ENCODE results near the gene MAPK13.
"Not testable (repeated sequence)": the region's sequence is repeated elsewhere in the genome, so short reads cannot be mapped to it uniquely, and the experiment has no call there.

Gene MAPK13

GRCh38 chr6:36083446-36083845 lies 46.9 kb upstream of the MAPK13 start:
- Histone ChIP-seq H3K4me1 (ENCODE audit: control insufficient read depth, insufficient read depth, low read length) (no peaks in the 10 kb centered on the region), H3K36me3 (ENCODE audit: control insufficient read depth in 2 of 2, insufficient read depth in 1 of 2, low read length in 2 of 2) (peaks cover 13 to 58% of the 10 kb centered on the region in 2 experiments), H3K27ac (ENCODE audit: extremely low read depth, low read depth, low read length) (no peak overlapping the region), H3K4me3 (ENCODE audit: low read depth, low read length) (no peak overlapping the region), H3K9me3 (ENCODE audit: control insufficient read depth, insufficient read depth, low read depth, low read length) (no peaks in the 10 kb centered on the region)
- TF ChIP-seq ZNF223 (tag by site-specific recombination; IDR thresholded peaks at IDR 0.05) (no peak), ZNF555 (tag by site-specific recombination; conservative IDR thresholded peaks at IDR 0.05) (no peak)
- CTCF ChIA-PET = interaction anchor here (6.3 kb wide), 1 partner anchor 12 kb away, joined by 49 read pairs; no protein-coding TSS in a partner anchor
- POLR2A ChIA-PET = no interaction called here

GRCh38 chr6:36088204-36088603 lies 42.1 kb upstream of the MAPK13 start:
- H3K27ac ChIP-seq (ENCODE audit: extremely low read depth, low read depth, low read length); H3K9me3 ChIP-seq (ENCODE audit: control insufficient read depth, insufficient read depth, low read depth, low read length); POLR2A ChIA-PET; H3K4me3 ChIP-seq (ENCODE audit: low read depth, low read length); H3K4me1 ChIP-seq (ENCODE audit: control insufficient read depth, insufficient read depth, low read length): not testable (repeated sequence)
- peaks cover 0 to 28% of the 10 kb centered on the region in 2 experiments; a peak in 2 of 3 replicates for H3K36me3 ChIP-seq (ENCODE audit: control insufficient read depth in 2 of 2, insufficient read depth in 1 of 2, low read length in 2 of 2)
- CTCF ChIA-PET = interaction anchor here (1.2 kb wide), 1 partner anchor 17 kb away, joined by 4 read pairs; no protein-coding TSS in a partner anchor
- TF ChIP-seq ZNF660 (tag by site-specific recombination; IDR thresholded peaks at IDR 0.05) (0 out of 2 replicates have a peak, but pooled peaks have one; percentile 55), SP7 (tag by site-specific recombination; IDR thresholded peaks at IDR 0.05) (peak; percentile 53; the same call in 1 of the 2 replicates), ZNF112 (tag by site-specific recombination; IDR thresholded peaks at IDR 0.05) (peak; percentile 74; the same call in 1 of the 2 replicates), ZNF148 (tag by site-specific recombination; IDR thresholded peaks at IDR 0.05; ENCODE audit: borderline replicate concordance) (0 out of 2 replicates have a peak, but pooled peaks have one; percentile 24), HIC1 (tag by site-specific recombination; IDR thresholded peaks at IDR 0.05) (0 out of 2 replicates have a peak, but pooled peaks have one; percentile 18), ZNF544 (tag by site-specific recombination; IDR thresholded peaks at IDR 0.05) (0 out of 2 replicates have a peak, but pooled peaks have one; percentile 64), KLF8 (tag by site-specific recombination; IDR thresholded peaks at IDR 0.05) (peak; percentile 37; the same call in 1 of the 2 replicates), BCL6B (tag by site-specific recombination; IDR thresholded peaks at IDR 0.05) (0 out of 2 replicates have a peak, but pooled peaks have one; percentile 42), PRDM4 (tag by site-specific recombination; IDR thresholded peaks at IDR 0.05) (peak; percentile 85), ZNF211 (tag by site-specific recombination; IDR thresholded peaks at IDR 0.05; ENCODE audit: low read depth) (0 out of 2 replicates have a peak, but pooled peaks have one; percentile 15), BCL11B (tag by site-specific recombination; IDR thresholded peaks at IDR 0.05; ENCODE audit: low read depth) (0 out of 2 replicates have a peak, but pooled peaks have one; percentile 45), ZNF571 (tag by site-specific recombination; IDR thresholded peaks at IDR 0.05) (0 out of 2 replicates have a peak, but pooled peaks have one; percentile 40), ZNF350 (tag by site-specific recombination; IDR thresholded peaks at IDR 0.05) (peak; percentile 67), ZNF629 (tag by site-specific recombination; IDR thresholded peaks at IDR 0.05) (0 out of 2 replicates have a peak, but pooled peaks have one; percentile 32), ZNF248 (tag by site-specific recombination; IDR thresholded peaks at IDR 0.05) (0 out of 2 replicates have a peak, but pooled peaks have one; percentile 54), ZNF473 (tag by site-specific recombination; IDR thresholded peaks at IDR 0.05) (0 out of 2 replicates have a peak, but pooled peaks have one; percentile 18), ZNF184 (tag by site-specific recombination; IDR thresholded peaks at IDR 0.05) (peak; percentile 86), ZBTB17 (tag by site-specific recombination; IDR thresholded peaks at IDR 0.05) (peak; percentile 33; the same call in 1 of the 2 replicates), ZNF366 (tag by site-specific recombination; conservative IDR thresholded peaks at IDR 0.05) (peak; percentile 43; the same call in 1 of the 2 replicates), INSM2 (tag by site-specific recombination; IDR thresholded peaks at IDR 0.05) (peak; percentile 28; the same call in 1 of the 2 replicates)

Measured in HEK293 (cell line).